ENCODE results near the gene PCYT1A.

PCYT1A gene

GRCh38 chr3:196225086-196225485 is 62.4 kb downstream of the PCYT1A start:
- H3K9me2 ChIP-seq (replicated peaks; ENCODE audit: insufficient read depth, low read length), result no peaks in the 10 kb centered on the region
- H3K27me3 ChIP-seq (replicated peaks; ENCODE audit: insufficient read depth, low read length), result no peaks in the 10 kb centered on the region
- H3K4me2 ChIP-seq (ENCODE audit: low read depth, low read length), result no peak overlapping the region
- no peak overlapping the region for H3K9ac ChIP-seq (ENCODE audit: low read length)
- no peaks in the 10 kb centered on the region for H3K4me1 ChIP-seq (ENCODE audit: low read length)
- no peak overlapping the region for H3K27ac ChIP-seq (ENCODE audit: low read length)
- no peaks in the 10 kb centered on the region for H3K36me3 ChIP-seq (replicated peaks; ENCODE audit: insufficient read depth, low read length)
- H3K9me3 ChIP-seq (replicated peaks; ENCODE audit: insufficient read depth, low read length), result no peaks in the 10 kb centered on the region
- H3K79me2 ChIP-seq (ENCODE audit: low read length), result no peaks in the 10 kb centered on the region
- H2AFZ ChIP-seq (ENCODE audit: low read length), result no peak overlapping the region
- no peak overlapping the region for H3K4me3 ChIP-seq (ENCODE audit: low read length)
- DNase-seq, result no peak
- no peak for TF ChIP-seq EZH2 (optimal IDR thresholded peaks at IDR 0.05; ENCODE audit: low read depth, low read length)
- TF ChIP-seq, protein P1, sequence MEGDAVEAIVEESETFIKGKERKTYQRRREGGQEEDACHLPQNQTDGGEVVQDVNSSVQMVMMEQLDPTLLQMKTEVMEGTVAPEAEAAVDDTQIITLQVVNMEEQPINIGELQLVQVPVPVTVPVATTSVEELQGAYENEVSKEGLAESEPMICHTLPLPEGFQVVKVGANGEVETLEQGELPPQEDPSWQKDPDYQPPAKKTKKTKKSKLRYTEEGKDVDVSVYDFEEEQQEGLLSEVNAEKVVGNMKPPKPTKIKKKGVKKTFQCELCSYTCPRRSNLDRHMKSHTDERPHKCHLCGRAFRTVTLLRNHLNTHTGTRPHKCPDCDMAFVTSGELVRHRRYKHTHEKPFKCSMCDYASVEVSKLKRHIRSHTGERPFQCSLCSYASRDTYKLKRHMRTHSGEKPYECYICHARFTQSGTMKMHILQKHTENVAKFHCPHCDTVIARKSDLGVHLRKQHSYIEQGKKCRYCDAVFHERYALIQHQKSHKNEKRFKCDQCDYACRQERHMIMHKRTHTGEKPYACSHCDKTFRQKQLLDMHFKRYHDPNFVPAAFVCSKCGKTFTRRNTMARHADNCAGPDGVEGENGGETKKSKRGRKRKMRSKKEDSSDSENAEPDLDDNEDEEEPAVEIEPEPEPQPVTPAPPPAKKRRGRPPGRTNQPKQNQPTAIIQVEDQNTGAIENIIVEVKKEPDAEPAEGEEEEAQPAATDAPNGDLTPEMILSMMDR (IDR thresholded peaks at IDR 0.05; ENCODE audit: low read length), result no peak
- TF ChIP-seq EZH2phosphoT487 (IDR thresholded peaks at IDR 0.05; ENCODE audit: low read length), result no peak
- no peaks in the 10 kb centered on the region for H4K20me1 ChIP-seq (ENCODE audit: insufficient read depth, low read length)
- no peaks in the 10 kb centered on the region for H3F3A ChIP-seq (ENCODE audit: insufficient read depth, low read length)

GRCh38 chr3:196222876-196223595 is 64.5 kb downstream of the PCYT1A start:
- peaks cover 9% of the 10 kb centered on the region; the same call in 1 of the 2 replicates for H3K4me1 ChIP-seq (ENCODE audit: low read length)
- H3K36me3 ChIP-seq (replicated peaks; ENCODE audit: insufficient read depth, low read length), result no peaks in the 10 kb centered on the region
- no peaks in the 10 kb centered on the region for H3K79me2 ChIP-seq (ENCODE audit: low read length)
- no peak for DNase-seq
- no peak overlapping the region for H3K9ac ChIP-seq (ENCODE audit: low read length)
- no peak overlapping the region for H3K4me3 ChIP-seq (ENCODE audit: low read length)
- H4K20me1 ChIP-seq (ENCODE audit: insufficient read depth, low read length), result no peaks in the 10 kb centered on the region
- no peaks in the 10 kb centered on the region for H3K9me2 ChIP-seq (replicated peaks; ENCODE audit: insufficient read depth, low read length)
- H3K4me2 ChIP-seq (ENCODE audit: low read depth, low read length), result no peak overlapping the region
- H3K27ac ChIP-seq (ENCODE audit: low read length), result no peak overlapping the region
- H3K27me3 ChIP-seq (replicated peaks; ENCODE audit: insufficient read depth, low read length), result no peaks in the 10 kb centered on the region
- no peaks in the 10 kb centered on the region for H3K9me3 ChIP-seq (replicated peaks; ENCODE audit: insufficient read depth, low read length)
- no peaks in the 10 kb centered on the region for H3F3A ChIP-seq (ENCODE audit: insufficient read depth, low read length)
- TF ChIP-seq, protein P1 (IDR thresholded peaks at IDR 0.05; ENCODE audit: low read length), result no peak
- TF ChIP-seq EZH2 (optimal IDR thresholded peaks at IDR 0.05; ENCODE audit: low read depth, low read length) (no peak), EZH2phosphoT487 (IDR thresholded peaks at IDR 0.05; ENCODE audit: low read length) (no peak)
- no peak overlapping the region for H2AFZ ChIP-seq (ENCODE audit: low read length)

DNA sequence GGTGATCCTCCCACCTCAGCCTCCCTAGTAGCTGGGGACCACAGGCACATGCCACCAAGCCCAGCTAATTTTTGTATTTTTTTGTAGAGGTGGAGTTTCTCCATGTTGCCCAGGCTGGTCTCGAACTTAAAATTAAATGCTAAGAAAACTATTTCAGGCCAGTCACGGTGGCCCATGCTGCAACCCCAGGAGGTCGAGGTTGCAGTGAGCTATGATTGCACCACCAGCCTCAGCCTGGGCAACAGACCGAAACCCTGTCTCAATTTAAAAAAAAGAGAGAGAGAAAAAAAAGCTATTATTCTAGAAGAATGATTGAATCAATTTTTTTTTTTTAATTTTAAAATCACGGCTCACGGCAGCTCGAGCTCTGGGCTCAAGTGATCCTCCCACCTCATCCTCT is 66.5 kb downstream of the PCYT1A start:
- no peak overlapping the region for H3K4me3 ChIP-seq (ENCODE audit: low read length)
- H3K79me2 ChIP-seq (ENCODE audit: low read length), result no peaks in the 10 kb centered on the region
- H3F3A ChIP-seq (ENCODE audit: insufficient read depth, low read length), result no peaks in the 10 kb centered on the region
- H3K4me2 ChIP-seq (ENCODE audit: low read depth, low read length), result no peak overlapping the region
- H3K9ac ChIP-seq (ENCODE audit: low read length), result no peak overlapping the region
- H3K27me3 ChIP-seq (replicated peaks; ENCODE audit: insufficient read depth, low read length), result 0 out of 2 replicates have a peak, but pooled peaks cover 3% of the 10 kb centered on the region
- no peak for DNase-seq
- H3K9me3 ChIP-seq (replicated peaks; ENCODE audit: insufficient read depth, low read length), result no peaks in the 10 kb centered on the region
- H3K9me2 ChIP-seq (replicated peaks; ENCODE audit: insufficient read depth, low read length), result no peaks in the 10 kb centered on the region
- no peak overlapping the region for H2AFZ ChIP-seq (ENCODE audit: low read length)
- H3K27ac ChIP-seq (ENCODE audit: low read length), result no peak overlapping the region
- peaks cover 9% of the 10 kb centered on the region; the same call in 1 of the 2 replicates for H3K4me1 ChIP-seq (ENCODE audit: low read length)
- H3K36me3 ChIP-seq (replicated peaks; ENCODE audit: insufficient read depth, low read length), result no peaks in the 10 kb centered on the region
- no peaks in the 10 kb centered on the region for H4K20me1 ChIP-seq (ENCODE audit: insufficient read depth, low read length)
- TF ChIP-seq, protein P1 (IDR thresholded peaks at IDR 0.05; ENCODE audit: low read length), result no peak
- TF ChIP-seq EZH2phosphoT487 (IDR thresholded peaks at IDR 0.05; ENCODE audit: low read length) (no peak), EZH2 (optimal IDR thresholded peaks at IDR 0.05; ENCODE audit: low read depth, low read length) (no peak)

Data from MM.1S (cell line).